GM04503 (cell line): ENCODE measurements around the gene TBC1D22A.

ENCODE experiments used
- DNase-seq: peaks from one replicate; pipeline ENCODE4 v3.0.0-alpha.2; 2012; ENCODE audit warnings: low read depth

TBC1D22A gene

GRCh38 chr22:46995501-46996360, 233.3 kb downstream of the TBC1D22A start:
- no peak for DNase-seq

- DNase-seq, result no peak
Measured at GRCh38 chr22:46996595-46997310, 234.3 kb downstream of the TBC1D22A start.

- no peak for DNase-seq
Measured at GRCh38 chr22:46997311-46997970, 235.0 kb downstream of the TBC1D22A start.

- no peak for DNase-seq
Measured at GRCh38 chr22:46998331-46998730, 235.9 kb downstream of the TBC1D22A start.

GRCh38 chr22:47000256-47000655, 237.8 kb downstream of the TBC1D22A start:
- DNase-seq, result no peak

GRCh38 chr22:47000888-47001287, 238.4 kb downstream of the TBC1D22A start:
- no peak for DNase-seq

- no peak for DNase-seq
Measured at GRCh38 chr22:47001288-47001687, 238.8 kb downstream of the TBC1D22A start.

- no peak for DNase-seq
Measured at GRCh38 chr22:47002692-47003091, 240.2 kb downstream of the TBC1D22A start.

- DNase-seq, result no peak
Measured at GRCh38 chr22:47005506-47006408, 243.3 kb downstream of the TBC1D22A start.

- no peak for DNase-seq
Measured at GRCh38 chr22:47006433-47006832, 244.0 kb downstream of the TBC1D22A start.

GRCh38 chr22:47006869-47007268, 244.4 kb downstream of the TBC1D22A start:
- DNase-seq, result no peak

GRCh38 chr22:47007496-47007895, 245.0 kb downstream of the TBC1D22A start:
- DNase-seq, result no peak

GRCh38 chr22:47008208-47008885, 245.9 kb downstream of the TBC1D22A start:
- no peak for DNase-seq

GRCh38 chr22:47009304-47010101, 247.1 kb downstream of the TBC1D22A start:
- DNase-seq, result no peak

- DNase-seq, result no peak
Measured at GRCh38 chr22:47010211-47010610, 247.8 kb downstream of the TBC1D22A start.

- no peak for DNase-seq
Measured at GRCh38 chr22:47011131-47011858, 248.8 kb downstream of the TBC1D22A start.

GRCh38 chr22:47011859-47012258, 249.4 kb downstream of the TBC1D22A start:
- no peak for DNase-seq

GRCh38 chr22:47012589-47013370, 250.3 kb downstream of the TBC1D22A start:
- DNase-seq, result peak; percentile 21
